Esophagus squamous epithelium (tissue), 4 donors: ENCODE measurements around the gene MIA.

Experiments used
- CTCF ChIP-seq, 6 experiments: fragments of 450-650 bp in 4 of 6; fragments of 200-600 bp in 2 of 6; sonication (generic) in 2 of 6; IDR thresholded peaks; one replicate each; pipeline ENCODE4 v1.5.1; 2016 to 2019; ENCODE audit warnings: antibody characterized with exemption in 6 of 6, mild to moderate bottlenecking in 4 of 6, moderate library complexity in 4 of 6
- POLR2A ChIP-seq, 4 donors: fragments of 450-650 bp; IDR thresholded peaks; one replicate each; pipeline ENCODE4 v1.6.1; 2017; ENCODE audit warnings: antibody characterized with exemption in 4 of 4, mild to moderate bottlenecking in 4 of 4, moderate library complexity in 3 of 4

- TF ChIP-seq CTCF (IDR thresholded peaks at IDR 0.05) (no peak), POLR2A (IDR thresholded peaks at IDR 0.05) (no peak)
These were observed 2.3 kb downstream of the MIA start for GRCh38 chr19:40777645-40777936.
